ENCODE measurements around the gene SKAP1. TPM values are rescaled to one million over a fixed set of nuclear protein-coding genes. Genes with fewer than 3 reads are reported as not detected.

Gene SKAP1
- total and polyA plus RNA-seq, 2 donors (not counting 1 experiment from before 2014, with no cell fraction given): not detected

DNA sequence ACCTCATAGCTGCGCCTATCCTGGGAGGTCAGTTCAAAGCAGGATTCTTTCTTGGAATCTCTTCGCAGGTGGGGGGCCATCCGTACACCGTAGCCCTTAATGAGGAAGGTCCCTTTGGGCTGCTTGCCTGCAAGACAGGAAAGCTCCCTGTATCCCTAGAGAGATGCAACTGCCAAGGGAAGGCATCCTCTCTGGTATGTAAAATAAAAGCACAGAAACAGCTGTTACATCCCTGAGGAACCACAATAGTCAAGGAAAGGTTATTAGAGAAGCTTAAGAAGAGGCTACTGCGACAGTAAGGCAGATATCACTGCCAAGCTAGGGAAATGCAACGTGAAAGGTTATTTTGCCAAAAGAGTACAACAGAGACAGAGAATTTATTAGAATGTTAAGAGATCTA, 245.3 kb downstream of the SKAP1 start:
- no peak for DNase-seq (ENCODE audit: low read depth in 2 of 2)
- H3K27me3 ChIP-seq (ENCODE audit: control insufficient read depth, insufficient read depth, low read length): peaks cover 27% of the 10 kb centered on the region

GRCh38 chr17:48181653-48182052, 248.4 kb downstream of the SKAP1 start:
- Histone ChIP-seq H2AFZ (ENCODE audit: low read length) (no peak overlapping the region), H4K20me1 (ENCODE audit: control insufficient read depth, extremely low read depth, insufficient read depth, low read length) (no peaks in the 10 kb centered on the region), H3K4me2 (ENCODE audit: extremely low read depth, insufficient read depth, low read length) (no peak overlapping the region), H3K27ac (ENCODE audit: insufficient read depth, low read length) (no peak overlapping the region), H3K79me2 (ENCODE audit: control insufficient read depth, insufficient read depth, low read length) (no peaks in the 10 kb centered on the region), H3K9me3 (ENCODE audit: control insufficient read depth, insufficient read depth, low read depth, low read length) (no peaks in the 10 kb centered on the region), H3K4me3 (replicated peaks in 1 of 4; ENCODE audit: control extremely low read depth in 1 of 4, insufficient read depth in 1 of 4, low read depth in 3 of 4, low read length in 4 of 4) (no peak overlapping the region), H3K36me3 (ENCODE audit: control insufficient read depth, insufficient read depth, low read length) (no peaks in the 10 kb centered on the region), H3K27me3 (ENCODE audit: control insufficient read depth, insufficient read depth, low read length) (peaks cover 33% of the 10 kb centered on the region), H3K9ac (ENCODE audit: insufficient read depth, low read length) (no peak overlapping the region), H3K4me1 (ENCODE audit: control insufficient read depth, extremely low read depth, insufficient read depth, low read length) (no peaks in the 10 kb centered on the region)
- TF ChIP-seq, protein P1, sequence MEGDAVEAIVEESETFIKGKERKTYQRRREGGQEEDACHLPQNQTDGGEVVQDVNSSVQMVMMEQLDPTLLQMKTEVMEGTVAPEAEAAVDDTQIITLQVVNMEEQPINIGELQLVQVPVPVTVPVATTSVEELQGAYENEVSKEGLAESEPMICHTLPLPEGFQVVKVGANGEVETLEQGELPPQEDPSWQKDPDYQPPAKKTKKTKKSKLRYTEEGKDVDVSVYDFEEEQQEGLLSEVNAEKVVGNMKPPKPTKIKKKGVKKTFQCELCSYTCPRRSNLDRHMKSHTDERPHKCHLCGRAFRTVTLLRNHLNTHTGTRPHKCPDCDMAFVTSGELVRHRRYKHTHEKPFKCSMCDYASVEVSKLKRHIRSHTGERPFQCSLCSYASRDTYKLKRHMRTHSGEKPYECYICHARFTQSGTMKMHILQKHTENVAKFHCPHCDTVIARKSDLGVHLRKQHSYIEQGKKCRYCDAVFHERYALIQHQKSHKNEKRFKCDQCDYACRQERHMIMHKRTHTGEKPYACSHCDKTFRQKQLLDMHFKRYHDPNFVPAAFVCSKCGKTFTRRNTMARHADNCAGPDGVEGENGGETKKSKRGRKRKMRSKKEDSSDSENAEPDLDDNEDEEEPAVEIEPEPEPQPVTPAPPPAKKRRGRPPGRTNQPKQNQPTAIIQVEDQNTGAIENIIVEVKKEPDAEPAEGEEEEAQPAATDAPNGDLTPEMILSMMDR (conservative IDR thresholded peaks at IDR 0.05 in 1 of 2, IDR thresholded peaks at IDR 0.05 in 1 of 2; ENCODE audit: low read depth in 1 of 2, low read length in 2 of 2): peak; percentile 16 to 34
- TF ChIP-seq EZH2 (IDR thresholded peaks at IDR 0.05; ENCODE audit: low read length, missing control alignments): no peak
- DNase-seq (ENCODE audit: low read depth in 2 of 2): peak; percentile 20 to 25

More for the DNA sequence above, 245.3 kb downstream of the SKAP1 start:
- Histone ChIP-seq H3K4me1 (ENCODE audit: control insufficient read depth, extremely low read depth, insufficient read depth, low read length) (no peaks in the 10 kb centered on the region), H3K27ac (ENCODE audit: insufficient read depth, low read length) (no peak overlapping the region), H3K9ac (ENCODE audit: insufficient read depth, low read length) (no peak overlapping the region), H3K4me2 (ENCODE audit: extremely low read depth, insufficient read depth, low read length) (no peak overlapping the region), H3K4me3 (replicated peaks in 1 of 4; ENCODE audit: control extremely low read depth in 1 of 4, insufficient read depth in 1 of 4, low read depth in 3 of 4, low read length in 4 of 4) (no peak overlapping the region), H4K20me1 (ENCODE audit: control insufficient read depth, extremely low read depth, insufficient read depth, low read length) (no peaks in the 10 kb centered on the region), H3K36me3 (ENCODE audit: control insufficient read depth, insufficient read depth, low read length) (no peaks in the 10 kb centered on the region), H3K79me2 (ENCODE audit: control insufficient read depth, insufficient read depth, low read length) (no peaks in the 10 kb centered on the region), H2AFZ (ENCODE audit: low read length) (no peak overlapping the region), H3K9me3 (ENCODE audit: control insufficient read depth, insufficient read depth, low read depth, low read length) (no peaks in the 10 kb centered on the region)
- TF ChIP-seq EZH2 (IDR thresholded peaks at IDR 0.05; ENCODE audit: low read length, missing control alignments): no peak
- TF ChIP-seq, protein P1 (conservative IDR thresholded peaks at IDR 0.05 in 1 of 2, IDR thresholded peaks at IDR 0.05 in 1 of 2; ENCODE audit: low read depth in 1 of 2, low read length in 2 of 2): no peak

- H4K20me1 ChIP-seq (ENCODE audit: control insufficient read depth, extremely low read depth, insufficient read depth, low read length): no peaks in the 10 kb centered on the region
- H3K27me3 ChIP-seq (ENCODE audit: control insufficient read depth, insufficient read depth, low read length): peaks cover 33% of the 10 kb centered on the region
- no peak for DNase-seq (ENCODE audit: low read depth in 2 of 2)
Measured at GRCh38 chr17:48180842-48181629, 249.0 kb downstream of the SKAP1 start.

More at GRCh38 chr17:48180842-48181629, 249.0 kb downstream of the SKAP1 start:
- H3K9me3 ChIP-seq (ENCODE audit: control insufficient read depth, insufficient read depth, low read depth, low read length): no peaks in the 10 kb centered on the region
- H3K9ac ChIP-seq (ENCODE audit: insufficient read depth, low read length): no peak overlapping the region
- H2AFZ ChIP-seq (ENCODE audit: low read length): no peak overlapping the region
- H3K36me3 ChIP-seq (ENCODE audit: control insufficient read depth, insufficient read depth, low read length): no peaks in the 10 kb centered on the region
- H3K27ac ChIP-seq (ENCODE audit: insufficient read depth, low read length): no peak overlapping the region
- TF ChIP-seq, protein P1 (conservative IDR thresholded peaks at IDR 0.05 in 1 of 2, IDR thresholded peaks at IDR 0.05 in 1 of 2; ENCODE audit: low read depth in 1 of 2, low read length in 2 of 2): no peak
- no peak for TF ChIP-seq EZH2 (IDR thresholded peaks at IDR 0.05; ENCODE audit: low read length, missing control alignments)
- H3K4me1 ChIP-seq (ENCODE audit: control insufficient read depth, extremely low read depth, insufficient read depth, low read length): no peaks in the 10 kb centered on the region
- H3K4me2 ChIP-seq (ENCODE audit: extremely low read depth, insufficient read depth, low read length): no peak overlapping the region
- H3K79me2 ChIP-seq (ENCODE audit: control insufficient read depth, insufficient read depth, low read length): no peaks in the 10 kb centered on the region
- H3K4me3 ChIP-seq (replicated peaks in 1 of 4; ENCODE audit: control extremely low read depth in 1 of 4, insufficient read depth in 1 of 4, low read depth in 3 of 4, low read length in 4 of 4): no peak overlapping the region
